GM19467 (cell line): ENCODE results near the gene INTS15.

ENCODE experiments used
- ATAC-seq: cut with Tn5 transposase; IDR thresholded peaks from one replicate; pipeline ENCODE4 v1.9.1; 2021; ENCODE audit warnings: mild to moderate bottlenecking, moderate library complexity; ENCODE audit not compliant: unreplicated experiment

Gene INTS15

DNA sequence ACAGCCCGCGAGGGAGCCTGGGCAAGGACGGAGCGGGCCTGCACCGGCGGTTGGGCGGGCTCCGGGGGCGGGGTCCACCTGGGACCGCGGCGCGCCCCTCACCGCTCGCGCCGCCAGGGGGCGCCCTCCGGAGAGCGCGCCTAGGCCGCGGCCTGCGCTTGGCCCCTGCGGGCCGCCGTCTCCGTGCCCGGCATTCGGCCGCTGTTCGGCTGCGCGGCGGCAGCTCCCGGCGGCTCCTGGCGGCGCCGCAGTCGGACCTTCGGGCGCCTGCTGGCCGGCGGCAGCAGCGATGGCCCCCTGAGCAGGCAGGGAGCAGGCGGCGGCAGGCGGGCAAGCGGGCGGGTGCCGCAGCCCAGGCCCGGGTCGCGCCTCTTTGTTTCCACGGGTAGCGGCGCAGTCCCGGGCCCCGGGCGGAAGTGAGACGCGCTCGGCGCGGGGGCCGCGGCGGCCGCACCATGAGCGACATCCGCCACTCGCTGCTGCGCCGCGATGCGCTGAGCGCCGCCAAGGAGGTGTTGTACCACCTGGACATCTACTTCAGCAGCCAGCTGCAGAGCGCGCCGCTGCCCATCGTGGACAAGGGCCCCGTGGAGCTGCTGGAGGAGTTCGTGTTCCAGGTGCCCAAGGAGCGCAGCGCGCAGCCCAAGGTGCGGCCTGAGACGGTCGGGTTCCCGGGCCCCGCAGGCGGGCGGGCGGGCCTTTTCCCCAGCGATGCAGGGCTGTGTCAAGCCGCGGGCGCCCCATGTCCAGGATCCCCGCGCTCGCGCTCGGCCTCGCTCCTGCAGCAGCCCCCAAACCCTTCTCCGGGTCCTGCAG lies at the start of gene INTS15:
TSS of gene INTS15 (plus strand) at position 193 of the 816 bp plus-strand sequence. CDS start at position 456, 263 bp downstream.
- ATAC-seq = peak; percentile 87

DNA sequence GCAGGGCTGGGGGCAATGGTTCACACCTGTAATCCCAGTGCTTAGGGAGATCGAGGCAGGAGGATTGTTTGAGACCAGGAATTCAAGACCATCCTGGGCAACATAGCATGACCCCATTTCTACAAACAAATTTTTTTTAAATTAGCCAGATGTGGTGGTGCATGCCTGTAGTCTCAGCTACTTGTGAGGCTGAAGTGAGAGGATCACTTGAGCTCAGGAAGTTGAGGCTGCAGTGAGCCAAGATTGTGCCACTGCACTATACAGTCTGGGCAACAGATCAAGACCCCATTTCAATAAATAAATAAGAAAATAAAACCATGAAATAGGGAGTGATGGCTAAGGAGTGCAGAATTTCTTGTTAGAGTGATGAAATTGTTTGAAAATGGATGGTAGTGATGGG lies 47.5 kb upstream of the INTS15 start:
- ATAC-seq = no peak

DNA sequence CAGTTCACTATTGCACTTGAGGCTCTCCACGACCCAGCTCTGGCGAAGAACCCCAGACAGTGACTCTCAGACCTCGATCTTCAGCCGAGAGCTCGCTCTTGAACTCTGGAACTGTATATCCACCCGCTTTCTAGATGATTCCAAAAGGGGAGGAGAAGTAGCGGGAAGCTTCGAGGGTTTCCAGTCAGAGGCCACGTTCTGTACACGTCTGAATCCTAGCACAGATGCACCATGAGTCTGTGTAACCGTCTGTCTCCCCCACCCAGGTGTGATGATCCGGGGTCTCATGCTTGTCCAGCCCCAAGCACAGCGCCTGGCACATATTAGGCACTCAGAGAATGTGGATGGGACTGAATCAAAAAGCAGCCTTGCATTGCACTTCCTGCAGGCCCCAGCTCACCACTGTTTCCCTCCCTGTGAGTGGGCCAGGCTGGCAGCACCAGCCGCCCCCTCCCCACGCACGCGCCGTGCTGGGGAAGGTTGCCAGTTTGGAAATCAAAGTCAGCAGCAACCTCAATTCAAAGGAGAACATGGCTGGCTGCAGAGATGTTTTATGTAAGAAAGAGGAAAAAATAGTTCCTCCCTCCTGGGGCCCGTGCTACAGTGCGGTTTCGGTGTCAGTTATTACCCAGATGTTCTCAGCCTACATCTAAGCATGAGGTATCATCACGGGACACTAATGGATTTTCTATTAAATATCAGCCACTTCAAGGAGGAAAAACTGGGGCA lies 44.3 kb upstream of the INTS15 start:
- no peak for ATAC-seq

DNA sequence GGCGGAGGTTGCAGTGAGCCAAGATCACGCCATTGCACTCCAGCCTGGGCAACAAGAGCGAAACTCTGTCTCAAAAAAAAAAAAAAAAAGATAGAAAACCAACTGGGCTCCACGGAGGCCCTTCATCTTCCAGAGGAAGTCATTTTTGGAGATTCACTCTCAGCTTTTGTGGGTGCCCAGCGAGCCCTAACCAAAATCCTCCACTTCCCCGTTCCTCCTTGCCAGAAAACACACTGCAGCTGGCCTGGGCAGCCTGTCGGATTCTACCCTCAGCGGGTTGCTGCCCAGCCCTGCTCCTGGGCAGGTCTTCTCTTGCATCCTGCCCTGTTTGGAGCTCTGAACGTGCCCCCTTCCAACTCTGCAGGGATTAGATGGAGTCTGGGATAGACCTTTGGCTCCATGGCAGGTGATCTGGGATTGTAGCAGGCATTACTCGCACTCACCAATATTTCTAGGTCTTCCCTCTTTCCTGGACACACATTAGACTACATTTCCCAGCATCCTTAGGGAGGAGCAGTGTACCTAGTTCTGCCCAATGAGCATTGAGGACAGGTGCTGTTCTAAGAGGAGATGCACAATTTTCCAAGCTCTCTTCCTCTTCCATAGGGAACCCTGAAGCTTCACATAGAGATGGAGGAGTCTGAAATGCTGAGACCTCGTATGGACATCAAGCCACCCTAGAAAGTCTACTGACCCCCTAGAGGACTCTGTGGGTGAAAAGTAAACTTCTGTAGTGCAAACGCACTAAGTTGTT lies 43.1 kb upstream of the INTS15 start:
- ATAC-seq = no peak

DNA sequence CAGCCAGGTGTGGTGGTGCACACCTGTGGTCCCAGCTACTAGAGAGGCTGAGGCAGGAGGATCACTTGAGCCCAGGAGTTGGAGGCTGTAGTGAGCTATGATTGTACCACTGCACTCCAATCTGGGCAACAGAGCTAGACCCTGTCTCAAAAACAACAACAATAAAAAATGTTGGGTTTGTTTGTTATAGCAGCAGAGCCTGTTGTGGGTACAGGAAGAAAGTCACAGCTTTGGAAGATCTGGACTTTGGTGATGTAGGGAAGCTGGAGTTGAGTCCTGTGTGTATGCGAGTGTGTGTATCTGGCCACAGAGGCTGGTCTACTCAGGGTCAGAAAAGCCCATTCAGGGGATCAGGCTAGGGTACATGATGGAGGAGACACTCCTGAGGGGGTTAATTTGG lies 42.4 kb upstream of the INTS15 start:
- no peak for ATAC-seq

DNA sequence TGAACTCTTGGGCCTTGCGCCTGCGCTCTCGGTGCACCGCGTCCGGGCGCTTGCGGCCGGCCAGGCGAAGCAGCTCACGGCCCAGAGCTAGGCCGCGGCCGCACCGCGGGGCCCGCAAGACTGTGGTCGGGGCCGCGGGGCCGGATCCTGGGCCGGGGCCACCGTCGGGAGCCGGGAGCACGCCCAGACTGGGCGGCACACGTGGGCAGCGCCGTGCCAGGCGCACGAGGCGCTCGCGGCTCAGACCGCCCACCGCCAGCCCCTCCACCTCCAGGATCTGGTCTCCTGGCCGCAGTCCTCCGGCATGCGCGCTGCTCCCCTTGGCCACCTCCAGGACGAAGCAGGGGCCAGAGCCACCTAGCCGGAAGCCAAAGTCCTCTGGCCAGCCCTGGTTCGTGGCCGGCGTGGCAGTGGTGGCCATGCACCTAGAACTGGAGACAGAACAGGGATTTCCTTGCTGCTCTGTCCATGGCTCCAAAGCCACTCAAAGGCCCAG lies 38.8 kb upstream of the INTS15 start, which contains the start of gene GRID2IP:
TSS of gene GRID2IP (minus strand) at position 446 of the 496 bp plus-strand sequence. CDS start at position 421, 25 bp downstream.
- no peak for ATAC-seq

DNA sequence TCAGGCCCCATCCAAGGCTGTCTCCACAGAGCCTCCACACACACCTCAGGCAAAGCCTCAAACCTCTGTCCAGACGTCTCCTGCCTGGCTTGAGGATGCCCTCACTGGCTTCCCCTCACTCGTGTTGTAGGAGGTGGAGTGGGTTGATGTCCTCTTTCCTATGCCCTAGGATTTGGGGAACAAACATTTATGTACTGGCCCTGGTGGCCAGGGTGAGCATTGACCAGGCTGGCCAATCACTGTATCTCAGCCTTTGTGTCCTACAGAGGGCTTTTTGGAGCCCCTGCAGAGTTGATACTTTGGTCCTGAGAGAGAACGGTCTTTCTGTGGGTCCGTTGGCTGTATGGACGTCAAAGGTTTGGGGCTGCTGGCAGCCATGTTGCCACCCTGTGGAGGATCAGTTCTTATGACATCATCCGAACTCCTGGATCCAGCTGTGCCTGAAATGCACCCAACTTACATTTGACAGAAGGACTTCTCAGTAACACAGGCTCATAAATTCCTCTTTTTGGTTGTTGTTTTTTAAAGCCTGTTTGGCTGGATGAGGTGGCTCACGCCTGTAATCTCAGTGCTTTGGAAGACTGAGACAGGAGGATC lies 36.3 kb upstream of the INTS15 start:
- ATAC-seq = no peak

DNA sequence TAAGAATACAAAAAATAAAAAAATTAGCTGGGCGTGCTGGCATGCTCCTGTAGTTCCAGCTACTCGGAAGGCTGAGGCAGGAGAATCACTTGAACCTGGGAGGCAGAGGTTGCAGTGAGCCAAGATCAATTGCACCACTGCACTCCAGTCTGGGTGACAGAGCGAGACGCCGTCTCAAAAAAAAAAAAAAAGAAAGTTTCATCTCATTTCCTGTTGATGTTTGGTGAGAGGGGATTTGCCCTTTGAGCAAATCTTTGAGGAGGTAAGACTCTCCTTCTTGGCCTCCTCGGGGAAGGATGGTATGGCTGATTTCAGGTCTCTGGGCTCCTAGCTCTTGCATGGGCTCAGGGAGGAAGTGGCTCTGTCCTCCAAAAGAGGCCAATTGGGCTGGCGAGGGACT lies 35.0 kb upstream of the INTS15 start:
- ATAC-seq = no peak

DNA sequence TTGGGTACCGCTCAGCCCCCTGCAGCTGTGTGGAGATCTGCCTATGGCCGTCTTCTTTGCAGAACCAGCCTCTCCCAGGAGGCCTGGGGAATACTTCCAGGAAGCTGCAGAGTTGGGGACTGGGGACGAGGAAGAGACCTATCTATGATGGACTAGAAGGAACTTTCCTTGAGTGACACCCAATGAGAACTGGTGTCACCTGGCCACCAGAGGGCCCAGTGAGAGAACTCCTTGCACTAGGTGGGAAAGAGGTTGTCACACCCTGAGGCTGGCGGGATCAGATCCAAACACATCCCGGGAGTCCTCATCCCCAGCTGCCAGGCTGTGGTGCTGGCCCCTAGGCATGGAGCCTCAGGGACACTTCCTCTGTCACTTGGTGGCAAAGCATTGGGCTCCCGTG lies 33.6 kb upstream of the INTS15 start:
- ATAC-seq = no peak

DNA sequence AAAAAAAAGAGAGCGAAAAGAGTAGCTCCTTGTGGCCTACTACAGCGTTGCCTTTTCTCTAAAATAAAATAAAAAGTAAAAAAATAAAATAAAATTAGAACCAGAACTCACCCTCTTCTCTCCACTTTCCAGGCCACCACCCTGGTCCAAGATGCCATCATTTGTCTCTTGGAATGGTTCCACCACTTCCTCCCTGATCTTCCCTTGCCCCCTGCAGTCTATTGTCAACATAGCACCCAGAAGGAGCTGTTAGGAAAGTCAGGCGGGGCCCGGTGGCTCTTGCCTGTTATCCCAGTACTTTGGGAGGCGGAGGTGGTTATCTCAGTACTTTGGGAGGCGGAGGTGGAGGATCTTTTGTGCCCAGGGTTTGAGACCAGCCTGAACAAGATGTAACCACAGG lies 31.0 kb upstream of the INTS15 start:
- ATAC-seq = no peak

DNA sequence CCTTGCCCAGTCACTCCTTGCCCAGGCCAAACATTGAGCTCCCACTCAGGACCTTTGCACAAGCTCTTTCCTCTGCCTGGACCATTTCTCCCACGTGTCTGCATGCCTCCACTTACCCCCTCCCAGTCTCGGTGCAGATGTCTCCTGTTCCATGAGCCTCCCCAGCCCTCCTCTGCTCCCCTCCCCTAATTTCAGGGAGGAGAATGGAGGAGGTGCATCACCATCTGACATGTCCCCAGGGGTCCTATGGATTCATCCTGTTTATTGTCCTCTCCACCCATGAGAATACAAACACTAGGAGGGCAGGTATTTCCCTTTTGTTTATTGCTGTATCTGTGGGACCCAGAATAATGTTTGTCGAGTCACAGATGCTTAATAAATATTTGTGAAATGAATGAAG lies 29.9 kb upstream of the INTS15 start:
- ATAC-seq = no peak

DNA sequence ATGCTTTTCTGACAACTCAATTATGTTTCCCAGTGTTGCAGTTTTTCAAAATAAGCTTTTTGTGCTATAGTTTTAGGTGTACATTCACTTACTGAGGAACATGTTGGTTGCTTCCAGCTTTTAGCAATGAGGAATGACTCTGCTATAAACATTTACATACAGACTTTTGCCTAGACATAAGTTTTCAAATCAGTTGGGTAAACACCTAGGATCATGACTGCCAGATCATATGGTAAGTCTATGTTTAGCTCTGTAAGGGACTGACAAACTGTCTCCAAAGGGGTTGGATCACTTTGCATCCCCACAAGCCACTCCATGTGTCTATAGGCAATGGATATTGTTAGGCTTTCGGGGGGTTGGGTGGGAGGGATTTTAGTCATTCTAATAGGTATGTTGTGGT lies 27.7 kb upstream of the INTS15 start:
- no peak for ATAC-seq

DNA sequence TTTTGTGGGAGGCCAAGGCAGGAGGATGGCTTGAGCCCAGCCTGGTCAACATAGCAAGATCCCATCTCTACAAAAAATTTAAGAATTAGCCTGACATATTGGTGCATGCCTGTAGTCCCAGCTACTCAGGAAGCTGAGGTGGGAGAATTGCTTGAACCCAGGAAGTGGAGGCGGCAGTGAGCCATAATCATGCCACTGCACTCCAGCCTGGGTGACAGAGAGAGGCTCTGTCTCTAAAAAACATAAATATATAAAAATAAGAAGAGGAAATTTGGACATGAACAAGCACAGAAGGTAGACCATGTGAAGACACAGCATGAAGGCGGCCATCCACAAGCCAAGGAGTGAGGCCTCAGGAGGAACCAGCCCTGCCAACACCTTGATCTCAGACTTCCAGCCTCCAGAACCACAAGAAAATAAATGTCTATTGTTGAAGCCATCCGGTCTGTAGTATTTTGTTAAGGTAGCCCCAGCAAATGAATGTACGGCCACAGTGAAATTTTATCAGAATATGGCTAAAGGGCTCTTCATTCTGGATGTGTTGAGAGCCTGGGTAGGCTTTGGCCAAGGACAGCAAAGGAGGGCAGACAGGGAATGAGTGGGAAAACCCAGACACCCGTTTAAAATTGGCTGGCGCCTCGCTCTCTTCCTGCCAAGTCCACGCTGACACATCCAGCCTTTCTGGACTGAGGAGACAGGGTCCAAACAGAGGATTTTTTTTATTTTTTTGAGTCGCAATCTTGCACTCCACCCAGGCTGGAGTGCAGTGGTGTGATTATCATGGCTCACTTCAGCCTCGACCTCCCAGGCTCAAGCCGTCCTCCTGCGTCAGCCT lies 25.7 kb upstream of the INTS15 start:
- ATAC-seq = no peak

DNA sequence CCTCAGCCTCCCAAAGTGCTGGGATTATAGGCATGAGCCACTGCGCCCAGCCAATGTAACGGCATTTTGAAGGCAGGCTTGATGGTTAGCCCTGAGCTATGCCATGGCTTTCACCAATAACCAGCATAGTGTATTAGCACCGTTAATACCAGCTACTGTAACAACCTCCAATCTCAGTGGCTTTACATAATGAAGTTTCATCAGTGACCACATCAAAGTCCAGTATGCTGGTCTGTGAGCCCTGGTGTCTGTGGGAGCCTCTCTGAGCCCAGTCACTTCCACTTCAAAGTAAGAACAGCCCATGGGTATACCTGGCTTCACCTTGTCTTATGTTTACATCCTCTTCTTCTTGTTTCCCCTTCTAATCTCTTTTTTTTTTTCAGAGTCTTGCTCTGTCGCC lies 24.2 kb upstream of the INTS15 start:
- no peak for ATAC-seq

DNA sequence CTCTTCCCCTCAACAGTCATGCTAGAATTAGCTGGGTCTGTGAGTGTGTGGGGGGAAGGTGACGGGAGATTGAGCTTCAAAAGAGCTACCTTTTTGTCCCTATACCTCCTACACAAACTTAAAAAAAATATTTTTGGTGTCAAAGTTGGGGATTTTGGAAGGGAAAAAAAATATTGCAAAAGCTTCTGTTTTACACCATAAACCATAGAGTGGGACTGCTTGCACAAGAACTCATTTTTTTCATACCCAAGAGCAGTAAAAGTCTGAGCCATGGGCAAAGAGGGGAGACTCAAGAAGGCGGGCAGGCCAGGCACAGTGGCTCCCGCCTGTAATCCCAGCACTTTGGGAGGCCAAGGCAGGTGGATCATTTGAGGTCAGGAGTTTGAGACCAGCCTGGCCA lies 21.9 kb upstream of the INTS15 start:
- ATAC-seq = no peak

DNA sequence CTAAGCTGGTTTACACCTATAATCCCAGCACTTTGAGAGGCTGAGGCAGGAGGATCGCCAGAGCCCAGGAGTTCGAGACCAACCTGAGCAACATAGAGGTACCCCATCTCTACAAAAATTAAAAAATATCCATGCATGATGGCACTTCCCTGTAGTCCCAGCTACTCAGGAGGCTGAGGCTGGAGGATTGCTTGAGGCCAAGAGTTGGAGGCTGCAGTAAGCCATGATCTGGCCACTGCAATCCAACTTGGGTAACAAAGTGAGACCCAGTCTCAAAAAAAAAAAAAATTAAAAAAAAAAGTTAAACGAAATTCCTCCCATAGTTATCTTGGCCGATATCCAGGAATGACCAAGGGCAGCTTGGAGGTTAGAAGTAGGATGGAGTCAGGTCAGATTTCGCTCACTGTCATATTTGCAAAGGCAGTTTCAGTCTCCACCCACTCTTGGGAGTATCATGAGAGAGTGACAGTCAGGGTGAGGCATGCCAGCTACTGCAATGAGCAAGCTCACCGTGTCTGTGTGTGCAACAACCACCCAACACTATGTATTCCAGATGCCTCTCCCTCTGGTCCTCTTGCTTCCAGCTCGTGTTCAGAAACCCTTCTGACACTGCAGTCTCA lies 18.6 kb upstream of the INTS15 start:
- no peak for ATAC-seq

DNA sequence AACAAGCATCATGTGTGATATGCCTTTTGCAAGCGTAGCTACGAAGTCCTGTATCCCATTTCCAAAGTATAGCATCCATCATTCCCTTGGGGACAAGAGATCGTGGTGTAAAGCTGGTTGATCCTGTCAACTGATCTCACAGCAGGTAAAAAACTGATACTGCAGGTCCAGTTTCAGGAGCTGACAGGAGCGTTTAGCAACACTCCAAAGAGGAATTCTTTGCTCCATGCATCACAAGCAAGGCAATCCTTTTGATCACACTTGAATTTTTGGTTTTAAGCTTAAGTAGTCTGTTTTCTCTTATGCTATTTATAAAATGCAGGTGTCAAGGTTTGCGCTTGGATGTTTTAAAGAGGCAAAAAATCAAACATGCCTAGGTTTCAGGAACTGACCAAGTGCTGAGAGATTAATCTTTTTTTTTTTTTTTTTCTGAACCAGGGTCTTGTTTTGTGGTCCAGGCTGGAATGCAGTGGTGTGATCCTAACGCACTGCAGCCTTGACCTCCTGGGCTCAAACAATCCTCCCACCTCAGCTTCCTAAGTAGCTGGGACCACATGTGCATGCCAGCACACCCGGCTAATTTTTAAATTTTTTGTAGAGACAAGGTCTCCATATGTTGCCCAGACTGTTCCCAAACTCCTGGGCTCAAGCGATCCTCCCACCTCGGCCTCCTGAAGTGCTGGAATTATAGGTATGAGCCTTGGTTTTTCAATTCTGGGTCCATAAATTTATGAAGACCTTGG lies 14.4 kb upstream of the INTS15 start:
- no peak for ATAC-seq

DNA sequence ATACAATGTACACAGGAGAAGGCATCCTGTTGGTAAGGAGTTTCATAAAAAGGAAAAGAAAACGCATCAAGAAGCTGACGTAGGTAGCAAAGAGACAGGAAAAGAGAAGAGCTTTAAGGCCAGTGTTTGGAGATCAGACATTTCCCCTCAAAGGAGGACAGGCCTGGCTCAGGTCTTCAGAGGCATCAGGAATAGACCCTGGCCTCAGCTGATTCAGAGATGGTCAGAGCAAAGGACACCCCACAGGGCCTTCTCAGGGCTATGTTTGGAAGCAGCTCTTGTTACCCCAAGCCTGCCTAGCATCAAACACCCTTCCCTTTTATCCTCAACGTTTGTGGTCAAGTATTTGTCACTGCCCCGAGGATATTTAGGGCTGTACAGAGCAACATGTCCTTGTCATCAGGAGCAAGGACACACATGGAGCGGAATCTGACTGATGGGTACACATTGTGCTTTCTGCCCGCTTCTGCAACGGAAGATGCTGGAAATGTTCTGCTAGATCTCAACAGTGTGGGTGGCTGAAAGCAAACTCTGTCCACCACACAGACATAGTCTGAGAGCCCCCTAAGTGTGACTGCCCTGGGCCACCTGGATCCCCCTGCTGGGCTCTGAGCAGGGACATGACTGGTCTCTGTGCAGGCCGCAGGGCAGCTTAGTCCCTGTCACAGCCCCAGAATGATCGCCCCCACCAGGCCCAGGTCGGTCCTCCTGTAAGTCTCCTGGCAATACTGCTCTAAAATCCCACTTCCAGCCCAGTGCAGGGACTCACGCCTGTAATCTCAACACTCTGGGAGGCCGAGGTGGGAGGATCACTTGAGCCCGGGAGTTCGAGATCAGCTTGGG lies 13.6 kb upstream of the INTS15 start:
- ATAC-seq = no peak
